ENCODE measurements around the gene CDC42BPA. TPM values are rescaled to one million over a fixed set of nuclear protein-coding genes. Genes with fewer than 3 reads are reported as not detected.

Gene CDC42BPA
- polyA plus RNA-seq, 2 of the 4 experiments (the other 2 are of a cell fraction), result 11.4 to 28.4 TPM

DNA sequence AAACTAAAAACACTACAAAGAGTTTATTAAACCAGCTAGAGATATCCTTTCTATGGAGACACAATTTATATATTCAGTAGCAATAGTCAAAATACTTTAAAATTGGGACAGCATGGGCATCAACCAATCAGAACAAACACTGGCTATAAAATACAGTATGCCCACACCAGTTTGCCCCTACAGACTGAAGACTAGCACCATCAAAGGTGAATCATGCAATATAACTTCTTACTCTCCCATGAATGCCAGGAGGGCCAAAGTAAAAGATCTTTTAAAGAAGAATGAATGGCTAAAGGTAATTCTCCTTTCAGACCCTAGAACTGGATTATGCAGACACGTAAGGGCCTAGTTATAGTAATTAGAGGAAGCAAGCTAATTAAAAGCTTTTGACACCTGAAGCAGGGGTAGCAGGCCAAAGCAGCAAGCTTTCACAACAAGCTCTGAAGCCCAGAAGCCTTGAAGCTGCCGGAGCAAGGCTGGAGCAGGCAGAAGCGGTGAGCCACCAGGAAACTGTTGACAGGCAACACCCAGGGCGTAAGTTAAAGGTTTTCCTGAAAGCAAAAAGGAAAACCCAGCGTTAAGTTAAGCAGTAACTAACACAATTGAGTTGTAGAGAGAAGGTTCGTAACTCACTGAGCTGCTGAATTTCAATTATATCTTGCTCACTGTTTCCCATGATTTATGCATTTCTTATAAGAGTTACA, 99.3 kb downstream of the CDC42BPA start:
- POLR2A ChIA-PET, result no interaction called here
- FAIRE-seq (no peak), DNase-seq (ENCODE audit: low read depth in 1 of 2, low spot score in 1 of 2) (no peak), ATAC-seq (no peak)
- H3K4me1 ChIP-seq, result no peaks in the 10 kb centered on the region
- 91% methylated on average over 6 of the region's 6 CpGs for WGBS (ENCODE audit: missing lambda C conversion rate)
- TF ChIP-seq NPAS2 (CRISPR knock-in tag; IDR thresholded peaks at IDR 0.05; ENCODE audit: borderline replicate concordance) (no peak), HES2 (IDR thresholded peaks at IDR 0.05) (no peak), HEYL (CRISPR knock-in tag; IDR thresholded peaks at IDR 0.05) (no peak), BHLHE40 (IDR thresholded peaks at IDR 0.05; ENCODE audit: low read depth, low read length) (no peak), EP300 (IDR thresholded peaks at IDR 0.05) (no peak), HDAC2 (IDR thresholded peaks at IDR 0.05) (no peak), GATA3 (IDR thresholded peaks at IDR 0.05; ENCODE audit: borderline replicate concordance) (no peak), KDM5A (IDR thresholded peaks at IDR 0.05) (no peak), RARB (CRISPR knock-in tag; IDR thresholded peaks at IDR 0.05) (no peak)
- TF ChIP-seq, protein P1, sequence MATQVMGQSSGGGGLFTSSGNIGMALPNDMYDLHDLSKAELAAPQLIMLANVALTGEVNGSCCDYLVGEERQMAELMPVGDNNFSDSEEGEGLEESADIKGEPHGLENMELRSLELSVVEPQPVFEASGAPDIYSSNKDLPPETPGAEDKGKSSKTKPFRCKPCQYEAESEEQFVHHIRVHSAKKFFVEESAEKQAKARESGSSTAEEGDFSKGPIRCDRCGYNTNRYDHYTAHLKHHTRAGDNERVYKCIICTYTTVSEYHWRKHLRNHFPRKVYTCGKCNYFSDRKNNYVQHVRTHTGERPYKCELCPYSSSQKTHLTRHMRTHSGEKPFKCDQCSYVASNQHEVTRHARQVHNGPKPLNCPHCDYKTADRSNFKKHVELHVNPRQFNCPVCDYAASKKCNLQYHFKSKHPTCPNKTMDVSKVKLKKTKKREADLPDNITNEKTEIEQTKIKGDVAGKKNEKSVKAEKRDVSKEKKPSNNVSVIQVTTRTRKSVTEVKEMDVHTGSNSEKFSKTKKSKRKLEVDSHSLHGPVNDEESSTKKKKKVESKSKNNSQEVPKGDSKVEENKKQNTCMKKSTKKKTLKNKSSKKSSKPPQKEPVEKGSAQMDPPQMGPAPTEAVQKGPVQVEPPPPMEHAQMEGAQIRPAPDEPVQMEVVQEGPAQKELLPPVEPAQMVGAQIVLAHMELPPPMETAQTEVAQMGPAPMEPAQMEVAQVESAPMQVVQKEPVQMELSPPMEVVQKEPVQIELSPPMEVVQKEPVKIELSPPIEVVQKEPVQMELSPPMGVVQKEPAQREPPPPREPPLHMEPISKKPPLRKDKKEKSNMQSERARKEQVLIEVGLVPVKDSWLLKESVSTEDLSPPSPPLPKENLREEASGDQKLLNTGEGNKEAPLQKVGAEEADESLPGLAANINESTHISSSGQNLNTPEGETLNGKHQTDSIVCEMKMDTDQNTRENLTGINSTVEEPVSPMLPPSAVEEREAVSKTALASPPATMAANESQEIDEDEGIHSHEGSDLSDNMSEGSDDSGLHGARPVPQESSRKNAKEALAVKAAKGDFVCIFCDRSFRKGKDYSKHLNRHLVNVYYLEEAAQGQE (IDR thresholded peaks at IDR 0.05), result no peak
- H3K9me3 ChIP-seq, result no peaks in the 10 kb centered on the region
- no peak overlapping the region for H3K27ac ChIP-seq
- no peak overlapping the region for H3K4me2 ChIP-seq
- CTCF ChIA-PET, result interaction anchor here (1.0 to 1.5 kb wide), 2 partner anchors 15 to 17 kb away, joined by 5 read pairs; no protein-coding TSS in a partner anchor
- H3K4me3 ChIP-seq, result no peak overlapping the region

GRCh38 chr1:227215863-227216510, 102.3 kb downstream of the CDC42BPA start:
- Histone ChIP-seq H3K4me2 (no peak overlapping the region), H3K4me1 (0 out of 3 replicates have a peak, but pooled peaks cover 7% of the 10 kb centered on the region), H3K27ac (no peak overlapping the region), H3K4me3 (no peak overlapping the region), H3K9me3 (no peaks in the 10 kb centered on the region)
- DNase-seq (ENCODE audit: low read depth in 1 of 2, low spot score in 1 of 2) (no peak), ATAC-seq (no peak), FAIRE-seq (no peak)
- WGBS (ENCODE audit: missing lambda C conversion rate), result 81% methylated on average over 2 of the region's 2 CpGs
- CTCF ChIA-PET, result no interaction called here
- TF ChIP-seq FOSB (CRISPR knock-in tag; IDR thresholded peaks at IDR 0.05) (no peak), POLR2AphosphoS2 (conservative IDR thresholded peaks at IDR 0.05; ENCODE audit: low read length) (no peak)
- POLR2A ChIA-PET, result no interaction called here

GRCh38 chr1:227214207-227214606, 104.1 kb downstream of the CDC42BPA start:
- POLR2A ChIA-PET, result no interaction called here

DNA sequence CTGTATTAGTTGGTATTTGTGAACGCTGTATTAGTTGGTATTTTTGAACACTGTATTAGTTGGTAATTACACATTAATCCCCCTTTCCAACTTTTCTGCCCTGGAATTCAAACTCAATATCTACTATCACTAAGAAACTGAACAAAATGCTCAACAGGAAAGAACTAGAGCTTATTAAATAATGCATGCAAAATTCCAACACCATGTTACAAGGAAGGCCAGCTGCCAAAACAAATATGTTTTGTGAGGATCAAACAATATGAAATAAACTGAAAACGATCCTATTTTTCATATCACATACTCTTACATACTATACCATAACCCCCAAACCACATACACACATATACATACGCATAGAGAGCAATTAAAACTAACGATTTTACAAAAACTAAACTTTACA, 104.9 kb downstream of the CDC42BPA start:
- DNase-seq (ENCODE audit: low read depth in 1 of 2, low spot score in 1 of 2), result no peak
- ChIA-PET CTCF (no interaction called here), POLR2A (no interaction called here)
- Histone ChIP-seq H3K27ac (no peak overlapping the region), H3K9me3 (no peaks in the 10 kb centered on the region), H3K4me1 (0 out of 3 replicates have a peak, but pooled peaks cover 7% of the 10 kb centered on the region), H3K4me2 (no peak overlapping the region), H3K4me3 (no peak overlapping the region)
- WGBS (ENCODE audit: missing lambda C conversion rate), result 72% methylated on average over 4 of the region's 4 CpGs
- FAIRE-seq, result no peak
- ATAC-seq, result no peak
- TF ChIP-seq CEBPB (IDR thresholded peaks at IDR 0.05), result no peak
- TF ChIP-seq TP53 (CRISPR knock-in tag; IDR thresholded peaks at IDR 0.05), result no peak
- TF ChIP-seq MAFK (IDR thresholded peaks at IDR 0.05; ENCODE audit: partially characterized antibody), result no peak
- TF ChIP-seq KDM5A (IDR thresholded peaks at IDR 0.05), result no peak
- no peak for TF ChIP-seq CHD4 (IDR thresholded peaks at IDR 0.05; ENCODE audit: borderline replicate concordance)
- TF ChIP-seq MAZ (IDR thresholded peaks at IDR 0.05; ENCODE audit: borderline replicate concordance, low read depth, low read length), result no peak
- TF ChIP-seq, protein P2, sequence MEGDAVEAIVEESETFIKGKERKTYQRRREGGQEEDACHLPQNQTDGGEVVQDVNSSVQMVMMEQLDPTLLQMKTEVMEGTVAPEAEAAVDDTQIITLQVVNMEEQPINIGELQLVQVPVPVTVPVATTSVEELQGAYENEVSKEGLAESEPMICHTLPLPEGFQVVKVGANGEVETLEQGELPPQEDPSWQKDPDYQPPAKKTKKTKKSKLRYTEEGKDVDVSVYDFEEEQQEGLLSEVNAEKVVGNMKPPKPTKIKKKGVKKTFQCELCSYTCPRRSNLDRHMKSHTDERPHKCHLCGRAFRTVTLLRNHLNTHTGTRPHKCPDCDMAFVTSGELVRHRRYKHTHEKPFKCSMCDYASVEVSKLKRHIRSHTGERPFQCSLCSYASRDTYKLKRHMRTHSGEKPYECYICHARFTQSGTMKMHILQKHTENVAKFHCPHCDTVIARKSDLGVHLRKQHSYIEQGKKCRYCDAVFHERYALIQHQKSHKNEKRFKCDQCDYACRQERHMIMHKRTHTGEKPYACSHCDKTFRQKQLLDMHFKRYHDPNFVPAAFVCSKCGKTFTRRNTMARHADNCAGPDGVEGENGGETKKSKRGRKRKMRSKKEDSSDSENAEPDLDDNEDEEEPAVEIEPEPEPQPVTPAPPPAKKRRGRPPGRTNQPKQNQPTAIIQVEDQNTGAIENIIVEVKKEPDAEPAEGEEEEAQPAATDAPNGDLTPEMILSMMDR (IDR thresholded peaks at IDR 0.05), result no peak
- TF ChIP-seq EHF (CRISPR knock-in tag; IDR thresholded peaks at IDR 0.05), result no peak
- TF ChIP-seq, protein P3, sequence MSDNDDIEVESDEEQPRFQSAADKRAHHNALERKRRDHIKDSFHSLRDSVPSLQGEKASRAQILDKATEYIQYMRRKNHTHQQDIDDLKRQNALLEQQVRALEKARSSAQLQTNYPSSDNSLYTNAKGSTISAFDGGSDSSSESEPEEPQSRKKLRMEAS (IDR thresholded peaks at IDR 0.05), result no peak
- no peak for TF ChIP-seq RNF2 (IDR thresholded peaks at IDR 0.05; ENCODE audit: borderline replicate concordance, low read depth)
- TF ChIP-seq JUNB (IDR thresholded peaks at IDR 0.05), result no peak

More at GRCh38 chr1:227214207-227214606, 104.1 kb downstream of the CDC42BPA start:
- no peak for ATAC-seq
- no peak for DNase-seq (ENCODE audit: low read depth in 1 of 2, low spot score in 1 of 2)
- Histone ChIP-seq H3K9me3 (no peaks in the 10 kb centered on the region), H3K4me1 (0 out of 3 replicates have a peak, but pooled peaks cover 7% of the 10 kb centered on the region), H3K27ac (no peak overlapping the region), H3K4me2 (no peak overlapping the region), H3K4me3 (no peak overlapping the region)
- TF ChIP-seq JUN (IDR thresholded peaks at IDR 0.05) (no peak), TFCP2L1 (CRISPR knock-in tag; IDR thresholded peaks at IDR 0.05) (no peak), HOXB5 (CRISPR knock-in tag; IDR thresholded peaks at IDR 0.05) (no peak), EHF (CRISPR knock-in tag; IDR thresholded peaks at IDR 0.05) (no peak), ESRRA (IDR thresholded peaks at IDR 0.05; ENCODE audit: borderline replicate concordance, low read length) (no peak), MAZ (IDR thresholded peaks at IDR 0.05; ENCODE audit: borderline replicate concordance, low read depth, low read length) (no peak), RNF2 (IDR thresholded peaks at IDR 0.05; ENCODE audit: borderline replicate concordance, low read depth) (no peak), PHF8 (IDR thresholded peaks at IDR 0.05; ENCODE audit: borderline replicate concordance, low read depth) (no peak), CHD4 (IDR thresholded peaks at IDR 0.05; ENCODE audit: borderline replicate concordance) (no peak)
- 91% methylated on average over 3 of the region's 3 CpGs for WGBS (ENCODE audit: missing lambda C conversion rate)
- FAIRE-seq, result no peak
- CTCF ChIA-PET, result no interaction called here
